NT2/D1 (cell line): ENCODE measurements around the gene PARD3.

ENCODE experiments used
- DNase-seq: peaks from one replicate; pipeline ENCODE4 v3.0.0-alpha.2; 2011; ENCODE audit warnings: low read depth, low spot score
- H3K27me3 ChIP-seq: 2 replicates; pipeline ENCODE4 v1.6.0; 2011; ENCODE audit warnings: mild to moderate bottlenecking; ENCODE audit not compliant: insufficient read length, insufficient read depth
- H3K36me3 ChIP-seq: 2 replicates; pipeline ENCODE4 v1.6.1; 2011; ENCODE audit warnings: mild to moderate bottlenecking, low read length, mixed read lengths; ENCODE audit not compliant: insufficient read depth, insufficient read length
- H3K4me1 ChIP-seq: 2 replicates; pipeline ENCODE4 v1.5.1; 2011; ENCODE audit not compliant: insufficient read depth, insufficient read length
- H3K4me3 ChIP-seq: 2 replicates; pipeline ENCODE4 v1.5.1; 2011; ENCODE audit warnings: low read depth; ENCODE audit not compliant: insufficient read length
- H3K9ac ChIP-seq: 2 replicates; pipeline ENCODE4 v1.6.0; 2011; ENCODE audit warnings: low read depth; ENCODE audit not compliant: insufficient read length
- H3K9me3 ChIP-seq: 2 replicates; pipeline ENCODE4 v1.5.1; 2011; ENCODE audit warnings: mild to moderate bottlenecking, low read length; ENCODE audit not compliant: insufficient read depth
- SUZ12 ChIP-seq: IDR thresholded peaks from 2 replicates; pipeline ENCODE4 v1.6.1; 2011; ENCODE audit not compliant: insufficient read length, insufficient read depth; ENCODE audit errors: extremely low read depth
- YY1 ChIP-seq: IDR thresholded peaks from 2 replicates; pipeline ENCODE4 v1.6.1; 2011; ENCODE audit not compliant: insufficient read length, insufficient read depth
- ZNF274 ChIP-seq: IDR thresholded peaks from 2 replicates; pipeline ENCODE4 v1.6.1; 2011; ENCODE audit warnings: mild to moderate bottlenecking, low read depth, low read length

PARD3 gene

DNA sequence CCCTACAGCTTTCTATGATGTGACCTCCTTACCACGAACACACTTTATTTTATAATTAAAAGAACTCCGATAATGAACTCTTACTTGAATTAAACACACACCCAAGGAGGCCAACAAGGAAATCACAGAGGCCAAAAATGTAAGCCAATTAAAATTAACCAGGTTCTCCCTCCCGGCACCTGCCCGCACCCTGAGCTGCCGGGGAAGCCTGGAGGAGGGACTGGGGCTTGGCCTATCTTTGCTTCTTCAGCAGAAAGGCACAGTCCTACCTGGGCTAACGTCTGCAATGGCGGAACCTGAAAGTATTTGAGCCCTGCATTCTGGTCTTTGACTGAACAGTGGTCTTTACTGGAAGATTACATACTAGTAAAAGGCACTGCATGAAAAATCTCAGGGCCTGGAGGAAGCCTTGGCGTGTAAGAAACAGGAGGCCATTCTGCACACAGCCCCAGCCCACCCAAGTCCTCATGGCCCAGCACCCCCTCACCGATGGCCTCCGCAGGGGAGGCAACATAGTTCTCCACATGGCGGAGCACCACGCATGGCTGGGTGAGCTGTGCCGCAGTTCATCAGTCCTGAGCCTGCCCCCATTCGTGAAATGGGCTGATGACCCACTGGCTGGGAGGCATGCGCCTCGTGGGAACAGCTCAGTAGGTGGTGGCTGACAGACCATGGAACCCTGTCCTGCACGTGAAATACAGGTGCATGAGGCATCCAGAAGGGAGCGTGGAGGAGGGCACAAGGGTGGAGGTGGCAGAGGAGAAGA lies 173.8 kb downstream of the PARD3 start:
- Histone ChIP-seq H3K4me1 (peaks cover 10% of the 10 kb centered on the region), H3K9me3 (no peaks in the 10 kb centered on the region), H3K9ac (no peak overlapping the region), H3K27me3 (no peaks in the 10 kb centered on the region), H3K4me3 (no peak overlapping the region), H3K36me3 (no peaks in the 10 kb centered on the region)
- no peak for TF ChIP-seq SUZ12
- no peak for TF ChIP-seq ZNF274
- no peak for TF ChIP-seq YY1
- DNase-seq, result no peak

- peaks cover 10% of the 10 kb centered on the region for H3K4me1 ChIP-seq
- H3K9ac ChIP-seq, result no peak overlapping the region
These were observed 176.6 kb downstream of the PARD3 start for GRCh38 chr10:34638406-34639054.

DNA sequence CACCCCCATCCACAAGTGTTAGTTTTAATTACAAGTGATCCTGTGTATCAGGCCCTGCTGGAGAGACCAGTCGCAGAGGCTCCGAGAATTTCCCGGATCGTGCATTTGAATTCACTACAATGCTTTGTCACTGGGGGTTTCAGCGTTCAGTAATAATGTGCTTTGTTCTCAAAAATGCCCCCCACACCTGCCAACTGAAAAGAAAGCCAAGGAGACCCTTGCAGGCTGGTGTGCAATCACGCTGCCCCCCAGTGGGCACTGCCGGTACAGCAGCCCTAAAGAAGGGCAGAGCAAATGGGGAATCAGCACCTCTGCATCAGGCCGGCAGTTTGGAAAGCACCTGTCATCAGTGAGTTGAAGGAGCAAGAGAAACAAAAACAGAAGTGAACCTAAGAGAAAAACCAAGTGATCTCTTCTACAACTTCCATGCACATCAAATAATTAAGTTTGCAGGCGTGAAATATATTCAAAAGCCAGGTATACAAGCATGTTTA lies 177.6 kb downstream of the PARD3 start:
- H3K9me3 ChIP-seq, result no peaks in the 10 kb centered on the region
- TF ChIP-seq ZNF274 (no peak), SUZ12 (no peak), YY1 (no peak)
- DNase-seq, result peak; percentile 25
- H3K36me3 ChIP-seq, result no peaks in the 10 kb centered on the region
- H3K9ac ChIP-seq, result no peak overlapping the region
- H3K4me1 ChIP-seq, result peaks cover 7% of the 10 kb centered on the region
- no peak overlapping the region for H3K4me3 ChIP-seq
- no peaks in the 10 kb centered on the region for H3K27me3 ChIP-seq

More at GRCh38 chr10:34638406-34639054, 176.6 kb downstream of the PARD3 start:
- peak; percentile 52 for DNase-seq
- no peaks in the 10 kb centered on the region for H3K9me3 ChIP-seq
- H3K36me3 ChIP-seq, result no peaks in the 10 kb centered on the region
- TF ChIP-seq SUZ12, result no peak
- TF ChIP-seq YY1, result no peak
- H3K27me3 ChIP-seq, result no peaks in the 10 kb centered on the region
- no peak overlapping the region for H3K4me3 ChIP-seq

DNA sequence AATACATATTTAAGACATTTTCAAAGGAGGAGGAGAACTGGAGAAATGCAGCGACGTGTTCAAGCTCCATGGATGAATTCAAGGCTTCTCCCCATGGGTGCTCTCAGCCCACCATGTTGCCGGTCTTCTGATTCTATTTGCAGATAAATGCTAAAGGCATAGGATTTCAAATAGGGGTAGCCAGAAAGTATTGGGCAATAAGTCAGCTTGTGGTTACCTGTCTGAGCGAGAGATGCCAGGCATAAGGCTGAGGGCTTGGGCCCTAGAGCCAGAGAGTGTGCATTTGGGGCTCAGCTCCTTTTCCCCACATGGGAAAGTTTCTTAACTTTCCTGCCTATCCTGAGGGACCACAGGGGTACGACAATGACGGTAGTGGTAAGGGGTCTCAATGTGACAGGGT lies 180.0 kb downstream of the PARD3 start:
- no peaks in the 10 kb centered on the region for H3K9me3 ChIP-seq
- H3K9ac ChIP-seq, result no peak overlapping the region
- H3K4me3 ChIP-seq, result no peak overlapping the region
- TF ChIP-seq YY1, result no peak
- no peak for TF ChIP-seq ZNF274
- no peak for TF ChIP-seq SUZ12
- peaks cover 3% of the 10 kb centered on the region for H3K4me1 ChIP-seq
- H3K27me3 ChIP-seq, result no peaks in the 10 kb centered on the region
- no peak for DNase-seq
- H3K36me3 ChIP-seq, result no peaks in the 10 kb centered on the region

GRCh38 chr10:34633374-34633773 lies 181.7 kb downstream of the PARD3 start:
- TF ChIP-seq SUZ12 (no peak), YY1 (no peak), ZNF274 (no peak)

GRCh38 chr10:34629084-34629483 lies 186.0 kb downstream of the PARD3 start:
- Histone ChIP-seq H3K9me3 (no peaks in the 10 kb centered on the region), H3K4me3 (no peak overlapping the region), H3K9ac (no peak overlapping the region), H3K4me1 (no peaks in the 10 kb centered on the region), H3K27me3 (no peaks in the 10 kb centered on the region), H3K36me3 (no peaks in the 10 kb centered on the region)
- DNase-seq, result no peak
- no peak for TF ChIP-seq YY1

More at GRCh38 chr10:34633374-34633773, 181.7 kb downstream of the PARD3 start:
- DNase-seq, result no peak
- H3K27me3 ChIP-seq, result no peaks in the 10 kb centered on the region
- no peak overlapping the region for H3K9ac ChIP-seq
- no peaks in the 10 kb centered on the region for H3K36me3 ChIP-seq
- H3K9me3 ChIP-seq, result no peaks in the 10 kb centered on the region
- H3K4me1 ChIP-seq, result peaks cover 3% of the 10 kb centered on the region
- H3K4me3 ChIP-seq, result no peak overlapping the region

DNA sequence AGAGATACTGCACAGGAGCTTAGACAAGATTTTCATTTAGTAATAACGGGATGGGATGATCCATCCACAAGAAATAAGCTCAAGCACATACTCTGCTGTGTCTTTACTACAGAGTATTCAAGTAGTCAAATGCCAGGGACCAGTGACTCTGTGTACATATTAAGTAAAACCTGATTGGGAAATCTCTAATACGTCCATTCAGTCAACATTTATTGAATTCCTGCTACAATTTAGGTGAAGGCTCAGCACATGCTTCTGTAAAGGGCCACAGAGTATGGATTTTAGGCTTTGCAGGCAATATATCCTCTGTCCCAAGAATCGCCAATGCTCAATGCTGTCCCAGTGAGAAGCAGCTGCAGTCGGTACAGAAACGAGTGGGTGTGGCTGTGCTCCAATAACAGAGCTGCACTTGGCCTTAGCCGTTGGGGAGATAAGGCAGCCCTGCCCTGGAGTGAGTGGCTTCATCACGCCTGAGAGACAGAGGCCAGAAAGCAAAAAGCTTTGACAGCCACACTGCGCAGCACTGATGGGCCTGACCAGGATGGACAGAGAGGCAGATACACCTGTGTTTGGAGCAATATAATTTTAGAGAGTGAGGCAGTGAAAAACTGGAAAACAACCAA lies 186.8 kb downstream of the PARD3 start:
- no peaks in the 10 kb centered on the region for H3K4me1 ChIP-seq
- no peaks in the 10 kb centered on the region for H3K27me3 ChIP-seq
- H3K9me3 ChIP-seq, result no peaks in the 10 kb centered on the region
- no peak overlapping the region for H3K9ac ChIP-seq
- DNase-seq, result no peak
- no peaks in the 10 kb centered on the region for H3K36me3 ChIP-seq
- no peak overlapping the region for H3K4me3 ChIP-seq
- TF ChIP-seq SUZ12 (no peak), ZNF274 (no peak), YY1 (no peak)
